ENCODE data around the gene GRIP1.

GRIP1 gene

GRCh38 chr12:66692170-66692569 is 13.3 kb upstream of the GRIP1 start:
- TF ChIP-seq, protein P1, sequence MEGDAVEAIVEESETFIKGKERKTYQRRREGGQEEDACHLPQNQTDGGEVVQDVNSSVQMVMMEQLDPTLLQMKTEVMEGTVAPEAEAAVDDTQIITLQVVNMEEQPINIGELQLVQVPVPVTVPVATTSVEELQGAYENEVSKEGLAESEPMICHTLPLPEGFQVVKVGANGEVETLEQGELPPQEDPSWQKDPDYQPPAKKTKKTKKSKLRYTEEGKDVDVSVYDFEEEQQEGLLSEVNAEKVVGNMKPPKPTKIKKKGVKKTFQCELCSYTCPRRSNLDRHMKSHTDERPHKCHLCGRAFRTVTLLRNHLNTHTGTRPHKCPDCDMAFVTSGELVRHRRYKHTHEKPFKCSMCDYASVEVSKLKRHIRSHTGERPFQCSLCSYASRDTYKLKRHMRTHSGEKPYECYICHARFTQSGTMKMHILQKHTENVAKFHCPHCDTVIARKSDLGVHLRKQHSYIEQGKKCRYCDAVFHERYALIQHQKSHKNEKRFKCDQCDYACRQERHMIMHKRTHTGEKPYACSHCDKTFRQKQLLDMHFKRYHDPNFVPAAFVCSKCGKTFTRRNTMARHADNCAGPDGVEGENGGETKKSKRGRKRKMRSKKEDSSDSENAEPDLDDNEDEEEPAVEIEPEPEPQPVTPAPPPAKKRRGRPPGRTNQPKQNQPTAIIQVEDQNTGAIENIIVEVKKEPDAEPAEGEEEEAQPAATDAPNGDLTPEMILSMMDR (IDR thresholded peaks at IDR 0.05; ENCODE audit: low read depth, low read length), result no peak
- no peak overlapping the region for H3K4me3 ChIP-seq (ENCODE audit: low read depth, low read length)

DNA sequence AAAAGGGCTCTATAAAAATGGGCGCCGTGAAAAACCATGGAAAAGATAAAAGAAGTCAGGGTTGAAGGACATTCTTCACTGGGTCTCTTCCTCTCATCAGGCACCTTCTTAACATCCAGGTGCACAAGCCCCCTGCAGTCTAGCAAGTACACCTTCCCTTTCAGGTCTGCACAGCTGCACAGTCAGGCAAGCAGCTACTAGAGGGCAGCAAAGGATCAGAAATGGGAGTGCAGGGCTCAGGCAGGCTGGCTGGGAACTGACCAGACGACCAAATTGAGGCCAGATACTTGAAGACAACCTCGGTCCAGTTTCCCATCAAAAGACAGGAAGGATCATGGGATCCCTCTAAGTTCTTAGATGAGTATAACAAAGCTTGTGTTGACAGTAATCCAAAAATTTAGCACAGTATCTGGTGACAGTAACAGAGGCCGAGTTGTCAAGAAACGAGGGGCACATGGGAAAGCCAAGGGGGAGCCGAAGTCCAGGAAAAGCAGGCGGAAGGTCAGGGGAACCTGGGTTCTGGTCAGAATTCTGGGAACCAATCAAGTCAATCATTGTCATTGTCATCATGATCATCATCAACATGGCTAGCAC is 10.1 kb upstream of the GRIP1 start:
- H3K4me3 ChIP-seq (ENCODE audit: low read depth, low read length), result no peak overlapping the region
- TF ChIP-seq, protein P1 (IDR thresholded peaks at IDR 0.05; ENCODE audit: low read depth, low read length), result no peak

- no peak overlapping the region for H3K4me3 ChIP-seq (ENCODE audit: low read depth, low read length)
- TF ChIP-seq, protein P1 (IDR thresholded peaks at IDR 0.05; ENCODE audit: low read depth, low read length), result no peak
Observed at GRCh38 chr12:66684222-66684621, 5.3 kb upstream of the GRIP1 start.

- H3K4me3 ChIP-seq (ENCODE audit: low read depth, low read length), result no peak overlapping the region
- TF ChIP-seq, protein P1 (IDR thresholded peaks at IDR 0.05; ENCODE audit: low read depth, low read length), result no peak
Observed at GRCh38 chr12:66683822-66684221, 4.9 kb upstream of the GRIP1 start.

GRCh38 chr12:66683073-66683472 is 4.2 kb upstream of the GRIP1 start:
- TF ChIP-seq, protein P1 (IDR thresholded peaks at IDR 0.05; ENCODE audit: low read depth, low read length), result no peak
- no peak overlapping the region for H3K4me3 ChIP-seq (ENCODE audit: low read depth, low read length)

DNA sequence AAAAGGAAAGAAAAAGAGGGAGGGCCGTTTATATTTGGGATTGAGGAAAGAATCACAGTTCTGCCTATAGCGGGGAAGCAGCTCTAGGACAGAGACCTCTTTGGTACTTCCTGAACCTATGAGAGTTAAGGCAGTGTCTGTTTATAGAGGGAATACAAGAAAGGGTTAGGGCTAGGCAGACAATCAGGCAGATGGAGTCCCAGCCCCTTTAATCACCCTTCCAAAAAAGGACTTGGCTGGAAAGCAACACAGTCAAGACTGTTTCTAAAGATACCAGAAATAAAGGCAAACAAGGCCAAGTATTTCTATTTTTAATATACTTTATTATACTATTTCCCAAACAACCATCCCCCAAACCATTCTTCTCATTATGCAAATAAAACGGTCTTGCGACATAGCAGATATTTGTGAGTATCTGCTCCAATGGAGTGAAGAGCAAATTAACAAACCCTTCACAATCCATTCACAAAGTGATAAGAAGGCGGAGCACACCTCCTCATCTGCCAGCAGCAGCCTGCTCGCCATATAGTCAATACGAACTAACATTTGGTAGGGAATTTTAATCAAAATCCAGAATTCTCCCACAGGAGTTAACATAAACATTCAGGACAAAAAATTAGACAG is 697 bp upstream of the GRIP1 start:
- TF ChIP-seq, protein P1 (IDR thresholded peaks at IDR 0.05; ENCODE audit: low read depth, low read length), result no peak
- H3K4me3 ChIP-seq (ENCODE audit: low read depth, low read length), result no peak overlapping the region

- TF ChIP-seq, protein P1 (IDR thresholded peaks at IDR 0.05; ENCODE audit: low read depth, low read length), result no peak
- no peak overlapping the region for H3K4me3 ChIP-seq (ENCODE audit: low read depth, low read length)
Observed at GRCh38 chr12:66676241-66676640, 2.6 kb downstream of the GRIP1 start.
